Esophagus (tissue), 2 donors: ENCODE data around the gene NPC2. TPM values are rescaled to one million over a fixed set of nuclear protein-coding genes. Genes with fewer than 3 reads are reported as not detected.
"Not testable (repeated sequence)": the region's sequence is repeated elsewhere in the genome, so short reads cannot be mapped to it uniquely, and the experiment has no call there.

Experiments used
- H3K27ac ChIP-seq, 2 donors: one replicate each; pipeline ENCODE4 v1.5.1; 2013; ENCODE audit warnings: low read depth in 2 of 2, mild to moderate bottlenecking in 2 of 2, inconsistent platforms in 1 of 2, low read length in 1 of 2, moderate library complexity in 1 of 2
- H3K27me3 ChIP-seq, 2 donors: one replicate each; pipeline ENCODE4 v1.6.1; 2013; ENCODE audit warnings: low read length in 2 of 2, control low read depth in 1 of 2, mild to moderate bottlenecking in 1 of 2; ENCODE audit not compliant: insufficient read depth in 2 of 2, control insufficient read depth in 1 of 2
- H3K36me3 ChIP-seq, 2 donors: one replicate each; pipeline ENCODE4 v1.6.1; 2013; ENCODE audit warnings: low read length in 1 of 2; ENCODE audit not compliant: control insufficient read depth in 2 of 2, insufficient read depth in 2 of 2
- H3K4me1 ChIP-seq, 2 donors: one replicate each; pipeline ENCODE4 v1.6.1; 2013; ENCODE audit warnings: low read length in 1 of 2; ENCODE audit not compliant: control insufficient read depth in 2 of 2, insufficient read depth in 2 of 2
- H3K4me3 ChIP-seq, 2 donors: one replicate each; pipeline ENCODE4 v1.5.1; 2013; ENCODE audit warnings: low read length in 2 of 2, mild to moderate bottlenecking in 2 of 2, low read depth in 1 of 2, moderate library complexity in 1 of 2
- H3K9me3 ChIP-seq, 2 donors: one replicate each; pipeline ENCODE4 v1.6.1; 2013; ENCODE audit warnings: mild to moderate bottlenecking in 2 of 2, low read depth in 1 of 2, low read length in 1 of 2, moderate library complexity in 1 of 2; ENCODE audit not compliant: control insufficient read depth in 2 of 2, insufficient read depth in 1 of 2
- WGBS, 2 donors: extraction: QIAGEN DNeasy Blood & Tissue Kit; methylation state at CpG; one replicate each; pipeline ENCODE4 v1.1.7; 2013; 5-methylcytosine and 5-hydroxymethylcytosine counted together
- polyA plus RNA-seq, 2 donors: library from polyadenylated mRNA; stranded (reverse); fragments of 200-250 nt; gene quantifications; one replicate each; pipeline ENCODE4 v1.2.3, GENCODE V29; 2013
- donor health status: healthy with polysubstance abuse.
- donor health status: Bipolar disorder and iron deficiency.

NPC2 gene
- polyA plus RNA-seq, 2 donors = 98.3 to 163 TPM

GRCh38 chr14:74462993-74463392 lies 30.1 kb downstream of the NPC2 start:
- no peaks in the 10 kb centered on the region for H3K36me3 ChIP-seq
- no peaks in the 10 kb centered on the region for H3K27me3 ChIP-seq
- 93 to 95% methylated on average over 3 of the region's 3 CpGs for WGBS, 2 donors
- H3K27ac ChIP-seq = no peak overlapping the region
- H3K4me1 ChIP-seq = no peaks in the 10 kb centered on the region
- H3K9me3 ChIP-seq = no peaks in the 10 kb centered on the region
- no peak overlapping the region for H3K4me3 ChIP-seq

GRCh38 chr14:74459976-74460375 lies 33.1 kb downstream of the NPC2 start:
- 79 to 85% methylated on average over 6 of the region's 6 CpGs for WGBS, 2 donors
- H3K9me3 ChIP-seq = no peaks in the 10 kb centered on the region
- H3K4me1 ChIP-seq = no peaks in the 10 kb centered on the region
- no peak overlapping the region for H3K4me3 ChIP-seq
- no peak overlapping the region for H3K27ac ChIP-seq
- no peaks in the 10 kb centered on the region for H3K27me3 ChIP-seq
- H3K36me3 ChIP-seq = no peaks in the 10 kb centered on the region

- Histone ChIP-seq H3K27ac (no peak overlapping the region), H3K4me1 (no peaks in the 10 kb centered on the region), H3K4me3 (no peak overlapping the region), H3K9me3 (no peaks in the 10 kb centered on the region), H3K27me3 (no peaks in the 10 kb centered on the region), H3K36me3 (no peaks in the 10 kb centered on the region)
- WGBS, 2 donors = 66 to 67% methylated on average over 10 of the region's 10 CpGs
These were observed 33.7 kb downstream of the NPC2 start for GRCh38 chr14:74459289-74459946.

- no peak overlapping the region for H3K4me3 ChIP-seq
- no peaks in the 10 kb centered on the region for H3K4me1 ChIP-seq
- no peaks in the 10 kb centered on the region for H3K36me3 ChIP-seq
- H3K9me3 ChIP-seq = no peaks in the 10 kb centered on the region
- WGBS, 2 donors = 85% methylated on average over 4 of the region's 4 CpGs
- H3K27me3 ChIP-seq = no peaks in the 10 kb centered on the region
- no peak overlapping the region for H3K27ac ChIP-seq
These were observed 35.6 kb downstream of the NPC2 start for GRCh38 chr14:74457565-74457895.

- Histone ChIP-seq H3K27ac (no peak overlapping the region), H3K36me3 (no peaks in the 10 kb centered on the region), H3K4me1 (no peaks in the 10 kb centered on the region), H3K27me3 (no peaks in the 10 kb centered on the region), H3K4me3 (no peak overlapping the region), H3K9me3 (no peaks in the 10 kb centered on the region)
- 85% methylated on average over 17 of the region's 17 CpGs for WGBS, 2 donors
These were observed 36.2 kb downstream of the NPC2 start for GRCh38 chr14:74456684-74457564.

GRCh38 chr14:74454397-74454796 lies 38.7 kb downstream of the NPC2 start:
- 65 to 74% methylated on average over 5 of the region's 5 CpGs for WGBS, 2 donors
- H3K4me3 ChIP-seq, H3K36me3 ChIP-seq, H3K27me3 ChIP-seq, H3K27ac ChIP-seq, H3K9me3 ChIP-seq, H3K4me1 ChIP-seq: not testable (repeated sequence)

- no peaks in the 10 kb centered on the region for H3K4me1 ChIP-seq
- no peaks in the 10 kb centered on the region for H3K9me3 ChIP-seq
- no peak overlapping the region for H3K4me3 ChIP-seq
- no peaks in the 10 kb centered on the region for H3K36me3 ChIP-seq
- no peak overlapping the region for H3K27ac ChIP-seq
- H3K27me3 ChIP-seq = no peaks in the 10 kb centered on the region
- WGBS, 2 donors = 36 to 43% methylated on average over 3 of the region's 3 CpGs
These were observed 48.2 kb downstream of the NPC2 start for GRCh38 chr14:74444866-74445265.

- Histone ChIP-seq H3K4me3 (no peak overlapping the region), H3K27ac (no peak overlapping the region), H3K27me3 (no peaks in the 10 kb centered on the region), H3K4me1 (no peaks in the 10 kb centered on the region), H3K36me3 (no peaks in the 10 kb centered on the region), H3K9me3 (no peaks in the 10 kb centered on the region)
These were observed 50.3 kb downstream of the NPC2 start for GRCh38 chr14:74442757-74443156.

GRCh38 chr14:74441113-74441512 lies 52.0 kb downstream of the NPC2 start:
- H3K4me1 ChIP-seq = no peaks in the 10 kb centered on the region
- no peaks in the 10 kb centered on the region for H3K27me3 ChIP-seq
- no peak overlapping the region for H3K27ac ChIP-seq
- H3K9me3 ChIP-seq = no peaks in the 10 kb centered on the region
- H3K36me3 ChIP-seq = no peaks in the 10 kb centered on the region
- no peak overlapping the region for H3K4me3 ChIP-seq
- WGBS, 2 donors = 76 to 78% methylated on average over 3 of the region's 3 CpGs
